Measurements from ENCODE around the gene XYLT1. TPM values are rescaled to one million over a fixed set of nuclear protein-coding genes. Genes with fewer than 3 reads are reported as not detected.

XYLT1 gene
- total RNA-seq, 2 donors from 2014 or later = 15.0 to 18.3 TPM

DNA sequence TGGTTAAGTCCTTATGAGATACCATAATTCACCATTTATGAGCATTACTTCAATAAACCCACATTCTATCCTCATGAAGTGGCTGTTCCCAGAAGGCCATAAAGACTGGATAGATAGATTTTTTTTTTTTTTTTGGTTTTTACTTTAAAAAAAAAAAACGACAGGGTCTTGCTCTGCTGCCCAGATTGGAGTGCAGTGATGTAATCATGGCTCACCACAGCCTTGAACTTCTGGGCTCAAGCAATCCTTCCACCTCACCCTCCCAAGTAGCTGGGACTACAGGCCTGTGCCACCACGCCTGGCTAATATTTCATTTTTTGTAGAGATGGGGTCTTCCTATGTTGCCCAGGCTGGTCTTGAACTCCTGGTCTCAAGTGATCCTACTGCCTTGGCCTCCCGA lies 102.3 kb downstream of the XYLT1 start:
- Histone ChIP-seq H3K4me3 (no peak overlapping the region), H3K36me3 (no peaks in the 10 kb centered on the region), H3K9ac (ENCODE audit: low read depth in 2 of 2, low read length in 2 of 2) (no peak overlapping the region), H3K4me1 (peaks cover 11% of the 10 kb centered on the region), H3K27ac (peak overlapping the region; percentile 55), H3K9me3 (no peaks in the 10 kb centered on the region), H3K27me3 (no peaks in the 10 kb centered on the region)
- TF ChIP-seq, protein P1, sequence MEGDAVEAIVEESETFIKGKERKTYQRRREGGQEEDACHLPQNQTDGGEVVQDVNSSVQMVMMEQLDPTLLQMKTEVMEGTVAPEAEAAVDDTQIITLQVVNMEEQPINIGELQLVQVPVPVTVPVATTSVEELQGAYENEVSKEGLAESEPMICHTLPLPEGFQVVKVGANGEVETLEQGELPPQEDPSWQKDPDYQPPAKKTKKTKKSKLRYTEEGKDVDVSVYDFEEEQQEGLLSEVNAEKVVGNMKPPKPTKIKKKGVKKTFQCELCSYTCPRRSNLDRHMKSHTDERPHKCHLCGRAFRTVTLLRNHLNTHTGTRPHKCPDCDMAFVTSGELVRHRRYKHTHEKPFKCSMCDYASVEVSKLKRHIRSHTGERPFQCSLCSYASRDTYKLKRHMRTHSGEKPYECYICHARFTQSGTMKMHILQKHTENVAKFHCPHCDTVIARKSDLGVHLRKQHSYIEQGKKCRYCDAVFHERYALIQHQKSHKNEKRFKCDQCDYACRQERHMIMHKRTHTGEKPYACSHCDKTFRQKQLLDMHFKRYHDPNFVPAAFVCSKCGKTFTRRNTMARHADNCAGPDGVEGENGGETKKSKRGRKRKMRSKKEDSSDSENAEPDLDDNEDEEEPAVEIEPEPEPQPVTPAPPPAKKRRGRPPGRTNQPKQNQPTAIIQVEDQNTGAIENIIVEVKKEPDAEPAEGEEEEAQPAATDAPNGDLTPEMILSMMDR (IDR thresholded peaks at IDR 0.05) = no peak
- no peak for DNase-seq
- intact Hi-C loops (cut with DNase I) = no loop called here

DNA sequence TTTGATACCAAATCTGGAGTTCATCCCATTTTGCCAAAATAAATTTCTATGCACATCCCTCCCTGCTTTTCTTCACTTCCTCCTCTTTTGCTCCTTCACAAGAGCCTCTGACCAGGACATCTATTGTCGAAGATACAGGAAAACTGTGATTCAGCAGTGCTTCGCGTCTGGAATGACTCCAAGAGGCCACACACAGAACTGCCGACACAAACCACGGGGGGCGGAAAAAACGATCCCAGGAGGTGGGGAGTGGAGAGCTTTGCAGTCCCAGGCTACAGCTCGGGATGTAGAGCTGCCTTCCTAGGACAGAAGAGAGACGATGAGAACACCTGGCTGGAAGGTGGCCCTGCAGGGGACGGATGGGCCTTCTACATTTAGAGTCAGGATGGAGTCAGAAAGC lies 102.8 kb downstream of the XYLT1 start:
- DNase-seq = no peak
- Histone ChIP-seq H3K36me3 (no peaks in the 10 kb centered on the region), H3K9me3 (no peaks in the 10 kb centered on the region), H3K27me3 (no peaks in the 10 kb centered on the region), H3K27ac (no peak overlapping the region), H3K4me1 (peaks cover 11% of the 10 kb centered on the region), H3K9ac (ENCODE audit: low read depth in 2 of 2, low read length in 2 of 2) (no peak overlapping the region), H3K4me3 (no peak overlapping the region)
- intact Hi-C loops (cut with DNase I) = no loop called here
- TF ChIP-seq, protein P1 (IDR thresholded peaks at IDR 0.05) = no peak

DNA sequence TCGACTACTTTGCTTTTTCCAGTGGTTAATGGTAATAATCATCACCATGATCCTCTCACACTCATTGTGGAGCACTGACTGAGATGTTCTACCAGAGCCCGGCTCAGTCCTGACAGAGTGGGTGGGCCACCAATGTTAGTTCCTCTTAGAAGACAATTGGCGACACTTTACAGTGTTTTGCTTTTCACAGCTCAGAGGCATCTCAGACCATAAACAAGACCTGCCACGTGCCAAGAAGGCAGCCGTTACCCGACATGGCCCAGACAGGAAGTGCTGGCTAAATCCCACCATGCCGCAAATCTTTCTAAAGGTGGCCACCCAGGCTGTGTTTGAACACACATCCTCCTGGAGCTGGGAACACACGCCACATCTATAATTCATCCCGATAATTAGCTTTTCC lies 103.7 kb downstream of the XYLT1 start:
- Histone ChIP-seq H3K27me3 (no peaks in the 10 kb centered on the region), H3K4me3 (no peak overlapping the region), H3K27ac (no peak overlapping the region), H3K9ac (ENCODE audit: low read depth in 2 of 2, low read length in 2 of 2) (no peak overlapping the region), H3K9me3 (no peaks in the 10 kb centered on the region), H3K36me3 (no peaks in the 10 kb centered on the region), H3K4me1 (peaks cover 11% of the 10 kb centered on the region)
- DNase-seq = no peak
- TF ChIP-seq, protein P1 (IDR thresholded peaks at IDR 0.05) = no peak
- intact Hi-C loops (cut with DNase I) = no loop called here

DNA sequence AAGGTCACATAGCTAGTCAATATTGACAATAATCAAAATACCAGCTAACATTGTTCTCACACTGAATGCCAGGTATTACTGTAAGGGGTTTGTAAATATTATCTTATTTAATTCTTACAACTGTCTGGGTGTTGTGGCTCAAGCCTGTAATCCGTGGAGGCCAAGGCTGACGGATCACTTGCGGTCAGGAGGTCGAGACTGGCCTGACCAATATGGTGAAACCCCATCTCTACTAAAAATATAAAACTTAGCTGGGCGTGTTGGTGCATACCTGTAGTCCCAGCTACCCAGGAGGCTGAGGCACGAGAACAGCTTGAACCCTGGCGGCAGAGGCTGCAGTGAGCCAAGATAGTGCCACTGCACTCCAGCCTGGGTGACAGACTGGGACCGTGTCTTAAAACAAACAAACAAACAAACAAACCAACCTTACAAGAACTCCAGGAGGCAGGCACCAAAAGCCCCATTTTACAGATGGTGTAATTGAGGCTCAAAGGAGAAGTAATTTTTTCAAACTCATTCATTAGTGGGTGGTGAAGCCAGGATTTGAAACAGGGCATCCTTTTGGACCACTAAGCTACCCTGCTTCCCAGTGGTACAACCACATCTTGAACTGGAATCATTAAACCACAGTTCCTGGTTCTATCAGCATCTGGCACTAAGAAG lies 104.3 kb downstream of the XYLT1 start:
- TF ChIP-seq, protein P1 (IDR thresholded peaks at IDR 0.05) = no peak
- no peak overlapping the region for H3K27ac ChIP-seq
- DNase-seq = no peak
- no peaks in the 10 kb centered on the region for H3K9me3 ChIP-seq
- intact Hi-C loops (cut with DNase I) = no loop called here
- no peaks in the 10 kb centered on the region for H3K27me3 ChIP-seq
- H3K4me3 ChIP-seq = no peak overlapping the region
- H3K4me1 ChIP-seq = peaks cover 11% of the 10 kb centered on the region
- H3K36me3 ChIP-seq = no peaks in the 10 kb centered on the region
- H3K9ac ChIP-seq (ENCODE audit: low read depth in 2 of 2, low read length in 2 of 2) = no peak overlapping the region

DNA sequence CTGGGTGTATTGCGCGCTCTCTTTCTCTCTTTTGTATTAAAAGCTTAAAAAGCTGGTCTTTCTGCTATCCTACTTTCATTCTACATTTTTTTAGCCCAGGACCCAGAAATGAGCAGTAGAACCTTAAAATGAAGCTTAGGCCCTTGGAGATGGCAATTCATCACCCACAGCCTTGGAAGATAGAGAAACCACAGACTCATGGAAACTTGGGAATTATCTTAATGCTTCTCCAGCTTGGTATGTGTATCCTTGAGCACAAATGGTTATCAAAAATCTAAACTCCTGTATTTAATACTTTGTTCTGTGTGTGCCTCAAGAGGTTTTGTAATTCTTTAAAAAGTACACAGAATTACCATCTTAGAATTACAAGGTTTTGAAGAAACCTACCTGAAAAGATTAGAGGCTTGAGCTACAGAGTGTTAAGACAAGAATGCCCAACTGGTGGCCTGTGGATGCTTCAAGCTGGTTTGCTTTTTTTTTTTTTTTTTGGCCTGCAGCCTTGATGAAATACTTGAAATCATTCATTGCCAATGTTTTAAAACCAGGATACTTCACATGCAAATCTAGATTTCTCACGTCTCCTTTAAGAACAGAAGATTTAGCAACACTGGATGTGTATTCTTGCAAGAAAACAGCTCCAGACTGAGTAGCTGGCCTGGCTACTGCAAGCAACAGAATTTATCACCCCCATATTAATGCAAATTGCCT lies 105.0 kb downstream of the XYLT1 start:
- H3K9ac ChIP-seq (ENCODE audit: low read depth in 2 of 2, low read length in 2 of 2) = no peak overlapping the region
- TF ChIP-seq, protein P1 (IDR thresholded peaks at IDR 0.05) = no peak
- H3K36me3 ChIP-seq = no peaks in the 10 kb centered on the region
- intact Hi-C loops (cut with DNase I) = no loop called here
- H3K27ac ChIP-seq = no peak overlapping the region
- H3K9me3 ChIP-seq = no peaks in the 10 kb centered on the region
- H3K4me3 ChIP-seq = no peak overlapping the region
- no peaks in the 10 kb centered on the region for H3K27me3 ChIP-seq
- DNase-seq = no peak
- peaks cover 11% of the 10 kb centered on the region for H3K4me1 ChIP-seq
